Measurements from ENCODE around the gene PRKCH.

The PRKCH gene

DNA sequence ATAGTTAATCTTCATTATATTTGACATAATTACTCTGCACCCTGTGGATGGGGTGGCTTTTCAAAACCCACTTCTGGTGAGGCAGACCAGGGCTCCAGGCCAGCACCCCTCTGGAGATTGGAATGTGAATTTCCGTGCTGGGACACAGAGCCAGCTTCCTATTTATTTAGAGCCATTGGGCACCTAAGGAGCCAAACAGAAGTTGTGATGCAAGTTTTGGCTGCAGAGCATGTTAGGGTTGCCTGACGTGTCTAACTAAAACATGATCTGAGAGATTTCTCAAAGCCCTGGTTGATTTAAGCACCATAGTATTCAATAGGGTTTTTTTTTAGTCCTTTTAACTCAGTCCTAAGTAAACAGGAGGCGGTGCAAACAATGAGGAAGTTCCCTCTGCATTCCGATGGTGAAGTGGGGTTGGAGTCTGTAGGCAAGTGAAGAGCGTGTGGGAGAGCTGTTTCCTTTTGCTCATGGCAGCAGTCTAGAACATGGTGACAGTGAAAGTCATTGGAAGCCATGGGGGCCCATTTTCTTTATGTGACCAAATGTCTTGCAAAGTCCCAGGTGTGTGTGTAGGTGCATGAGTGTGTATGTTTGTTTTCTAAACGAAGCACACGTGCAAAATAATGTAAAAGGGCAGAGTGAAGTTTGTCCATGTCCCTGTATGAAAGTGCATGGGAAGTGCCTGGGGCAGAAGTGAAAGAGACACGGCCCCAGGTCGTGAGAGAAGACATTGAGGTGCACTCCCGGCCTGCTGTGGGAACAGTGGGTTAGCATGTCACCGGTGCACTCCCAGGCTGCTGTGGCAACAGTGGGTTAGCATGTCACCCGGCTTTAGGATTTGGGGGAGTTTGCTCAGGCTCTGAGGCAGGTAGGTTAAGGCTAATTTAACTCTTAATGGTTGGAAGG lies 117.7 kb downstream of the PRKCH start:
- peak overlapping the region; percentile 36 for H3K27ac ChIP-seq
- no peak for TF ChIP-seq ZFX (IDR thresholded peaks at IDR 0.05; ENCODE audit: borderline replicate concordance)
- TF ChIP-seq, protein P1, sequence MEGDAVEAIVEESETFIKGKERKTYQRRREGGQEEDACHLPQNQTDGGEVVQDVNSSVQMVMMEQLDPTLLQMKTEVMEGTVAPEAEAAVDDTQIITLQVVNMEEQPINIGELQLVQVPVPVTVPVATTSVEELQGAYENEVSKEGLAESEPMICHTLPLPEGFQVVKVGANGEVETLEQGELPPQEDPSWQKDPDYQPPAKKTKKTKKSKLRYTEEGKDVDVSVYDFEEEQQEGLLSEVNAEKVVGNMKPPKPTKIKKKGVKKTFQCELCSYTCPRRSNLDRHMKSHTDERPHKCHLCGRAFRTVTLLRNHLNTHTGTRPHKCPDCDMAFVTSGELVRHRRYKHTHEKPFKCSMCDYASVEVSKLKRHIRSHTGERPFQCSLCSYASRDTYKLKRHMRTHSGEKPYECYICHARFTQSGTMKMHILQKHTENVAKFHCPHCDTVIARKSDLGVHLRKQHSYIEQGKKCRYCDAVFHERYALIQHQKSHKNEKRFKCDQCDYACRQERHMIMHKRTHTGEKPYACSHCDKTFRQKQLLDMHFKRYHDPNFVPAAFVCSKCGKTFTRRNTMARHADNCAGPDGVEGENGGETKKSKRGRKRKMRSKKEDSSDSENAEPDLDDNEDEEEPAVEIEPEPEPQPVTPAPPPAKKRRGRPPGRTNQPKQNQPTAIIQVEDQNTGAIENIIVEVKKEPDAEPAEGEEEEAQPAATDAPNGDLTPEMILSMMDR (IDR thresholded peaks at IDR 0.05), result no peak

DNA sequence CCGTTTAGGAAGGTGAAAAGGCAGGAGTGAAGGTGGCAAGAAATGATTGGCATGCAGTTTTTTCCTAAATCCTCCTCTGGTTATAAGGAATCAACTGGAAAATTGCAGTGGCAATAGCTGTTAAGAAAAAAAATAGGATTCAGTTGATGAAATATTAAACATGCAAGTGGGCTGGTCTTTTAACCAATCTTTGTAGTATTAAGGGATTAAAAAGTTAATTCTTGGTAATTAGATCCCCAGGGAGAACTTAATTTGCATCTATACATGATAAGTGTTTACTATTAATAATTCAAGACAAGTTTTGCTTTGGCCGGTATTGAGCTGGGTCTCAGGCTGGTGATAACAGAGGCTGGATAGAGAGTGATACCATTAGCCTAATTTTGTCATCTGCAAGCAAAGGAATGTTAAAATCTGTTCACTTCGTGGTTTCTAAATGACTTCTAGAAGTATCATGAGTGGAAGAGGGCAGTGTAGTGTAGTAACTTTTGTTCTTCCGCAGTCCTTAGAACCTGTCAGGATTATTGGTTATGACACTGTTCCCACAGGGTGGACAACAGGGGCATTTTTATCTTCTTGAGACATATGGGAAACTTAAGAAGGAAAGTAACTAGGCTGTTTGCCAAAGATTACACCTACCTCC lies 118.5 kb downstream of the PRKCH start:
- TF ChIP-seq, protein P1 (IDR thresholded peaks at IDR 0.05), result no peak
- no peak for TF ChIP-seq ZFX (IDR thresholded peaks at IDR 0.05; ENCODE audit: borderline replicate concordance)
- H3K27ac ChIP-seq, result peak overlapping the region; percentile 36; the same call in 1 of the 2 replicates

DNA sequence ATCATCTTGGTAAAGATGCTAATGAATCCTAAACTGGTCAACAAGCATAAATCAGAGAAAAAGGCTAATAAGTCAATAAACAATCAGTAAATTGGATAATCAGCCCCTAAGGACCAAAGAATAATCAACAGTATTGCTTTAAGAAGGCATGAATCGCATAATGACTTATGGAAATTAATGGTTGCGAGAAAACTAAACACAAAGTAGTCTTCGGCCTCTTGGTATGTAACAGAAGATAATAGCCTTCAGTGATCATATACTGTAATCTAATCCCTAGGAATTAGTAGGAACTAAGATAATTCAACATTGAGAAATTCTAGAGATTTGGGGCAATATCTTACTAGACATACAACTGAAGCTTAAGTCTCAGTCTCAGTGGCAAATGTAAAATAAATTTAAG lies 122.1 kb downstream of the PRKCH start:
- H3K27ac ChIP-seq, result no peak overlapping the region
- TF ChIP-seq, protein P1 (IDR thresholded peaks at IDR 0.05), result no peak
- no peak for TF ChIP-seq ZFX (IDR thresholded peaks at IDR 0.05; ENCODE audit: borderline replicate concordance)

DNA sequence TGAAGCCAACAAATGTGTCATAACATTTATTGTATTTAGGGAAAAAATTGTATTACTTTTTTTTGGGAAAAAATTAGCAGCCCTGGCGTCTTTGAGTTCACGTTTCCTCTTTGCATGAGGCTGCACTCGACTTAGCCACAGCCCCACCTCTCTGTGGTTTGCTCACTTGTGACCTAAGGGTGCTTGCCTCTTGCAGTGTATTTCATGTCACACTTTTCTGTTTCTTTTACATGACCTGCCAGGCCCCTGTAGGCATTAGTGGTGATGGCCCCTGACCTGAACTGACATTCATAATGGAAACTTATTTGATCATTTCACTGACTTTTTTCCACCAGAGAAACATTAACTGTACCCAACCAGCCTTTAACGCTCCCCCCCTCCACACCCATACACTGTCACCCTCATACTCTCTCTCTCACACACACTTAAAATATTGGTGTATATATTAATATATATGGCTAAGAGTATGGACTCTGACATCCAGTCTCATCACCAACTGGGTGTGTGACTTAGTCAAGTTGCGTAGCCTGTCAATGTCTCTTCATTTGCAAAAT lies 122.9 kb downstream of the PRKCH start:
- no peak for TF ChIP-seq ZFX (IDR thresholded peaks at IDR 0.05; ENCODE audit: borderline replicate concordance)
- TF ChIP-seq, protein P1 (IDR thresholded peaks at IDR 0.05), result no peak
- H3K27ac ChIP-seq, result no peak overlapping the region

DNA sequence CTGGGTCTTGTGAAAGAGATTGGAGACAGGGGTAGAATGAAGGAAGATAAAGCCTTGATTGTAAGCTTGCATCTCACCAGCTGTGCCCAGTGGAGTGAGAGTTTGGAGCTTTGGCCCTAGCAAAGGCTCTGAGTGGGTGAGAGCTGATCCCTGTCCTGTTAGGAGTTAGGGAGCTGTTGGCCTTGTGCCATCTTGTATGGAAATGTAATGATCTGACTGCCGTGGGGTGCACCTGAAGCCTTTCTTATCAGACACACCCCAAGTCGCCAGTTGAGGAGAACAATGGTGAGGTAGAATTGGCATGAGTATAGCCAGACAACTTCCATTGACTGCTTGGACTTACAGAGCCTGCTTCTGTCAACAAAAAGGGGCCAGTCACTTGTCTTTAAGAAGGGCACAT lies 130.1 kb downstream of the PRKCH start:
- no peak overlapping the region for H3K27ac ChIP-seq
- TF ChIP-seq, protein P1 (IDR thresholded peaks at IDR 0.05), result no peak

DNA sequence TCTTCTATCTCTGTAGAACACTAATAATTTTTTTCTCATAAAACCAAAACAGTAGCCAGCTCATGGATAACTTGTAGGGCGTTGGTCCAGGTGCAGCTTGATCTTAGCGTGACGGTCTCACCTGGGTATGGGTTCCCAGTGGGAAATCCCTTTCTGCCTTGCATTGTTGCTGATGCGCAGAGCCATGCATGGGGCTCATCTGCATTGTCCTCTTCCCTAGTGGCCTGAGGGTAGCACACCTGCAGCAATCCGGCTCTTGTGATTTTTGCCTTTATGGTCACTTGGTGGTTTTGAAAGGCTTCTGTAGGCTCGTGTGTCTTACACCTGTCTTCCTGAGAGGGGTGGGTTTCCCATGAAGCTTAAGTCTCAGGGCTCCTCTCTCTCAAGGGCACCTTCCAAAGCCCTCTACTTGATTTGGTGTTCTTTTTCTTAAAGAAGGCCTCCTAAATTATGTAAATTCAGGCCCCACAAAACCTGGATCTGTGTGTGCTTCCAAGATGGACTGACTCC lies 130.6 kb downstream of the PRKCH start:
- TF ChIP-seq, protein P1 (IDR thresholded peaks at IDR 0.05), result no peak
- TF ChIP-seq ZFX (IDR thresholded peaks at IDR 0.05; ENCODE audit: borderline replicate concordance), result no peak
- no peak overlapping the region for H3K27ac ChIP-seq

Measured in 22Rv1 (cell line).